Hippocampal formation (tissue), 2 donors: ENCODE results near the gene GLRX5.
A peak's percentile ranks its signal among the peaks of the same experiment; 100 is the strongest.

Experiments
- DNase-seq, 2 donors: peaks; one replicate each; lab custom pipeline; 2025; lab: John Stamatoyannopoulos, UW

GLRX5 gene

GRCh38 chr14:95518045-95518751 is 16.7 kb upstream of the GLRX5 start:
- no peak for DNase-seq

DNA sequence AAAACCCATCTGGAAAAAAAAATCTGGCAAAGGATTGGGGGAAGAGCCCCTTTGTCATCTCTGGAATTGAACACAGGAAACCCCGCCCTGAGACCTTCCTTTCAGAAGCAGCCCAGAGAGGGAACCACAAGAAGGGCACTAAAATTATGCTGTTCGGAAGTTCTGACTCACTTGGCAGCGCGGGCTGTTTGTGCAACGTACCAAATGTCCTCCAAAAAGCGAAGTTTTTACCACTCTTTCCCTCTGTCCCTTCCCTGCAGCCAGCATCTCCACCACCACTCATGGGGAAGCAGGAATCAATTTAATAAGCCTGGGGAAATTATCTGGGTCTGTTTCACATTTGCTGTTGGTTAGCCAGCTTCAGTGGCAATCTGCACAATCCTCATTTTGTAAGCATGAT is 15.2 kb upstream of the GLRX5 start:
- peak in 1 of 2 donors; percentile 26 for DNase-seq

DNA sequence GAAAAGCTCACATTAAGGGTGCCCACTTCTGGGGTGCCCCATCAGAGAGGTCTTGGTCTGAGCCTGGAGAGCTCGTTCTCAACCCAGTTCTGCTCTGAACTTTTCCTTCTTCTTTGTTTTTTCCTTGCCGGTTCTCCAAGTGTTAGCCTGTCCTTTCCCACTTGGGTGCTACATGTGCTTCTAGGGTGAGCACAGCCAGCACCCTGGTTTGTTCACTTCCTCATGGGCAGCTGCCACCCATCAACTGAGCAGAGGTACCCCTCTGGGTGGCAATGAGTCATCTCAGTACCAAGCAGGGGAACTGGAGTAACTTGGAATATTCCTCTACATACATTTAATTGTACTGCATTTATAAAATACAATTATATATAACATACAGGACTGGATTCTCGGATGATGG is 14.5 kb upstream of the GLRX5 start:
- no peak for DNase-seq

DNA sequence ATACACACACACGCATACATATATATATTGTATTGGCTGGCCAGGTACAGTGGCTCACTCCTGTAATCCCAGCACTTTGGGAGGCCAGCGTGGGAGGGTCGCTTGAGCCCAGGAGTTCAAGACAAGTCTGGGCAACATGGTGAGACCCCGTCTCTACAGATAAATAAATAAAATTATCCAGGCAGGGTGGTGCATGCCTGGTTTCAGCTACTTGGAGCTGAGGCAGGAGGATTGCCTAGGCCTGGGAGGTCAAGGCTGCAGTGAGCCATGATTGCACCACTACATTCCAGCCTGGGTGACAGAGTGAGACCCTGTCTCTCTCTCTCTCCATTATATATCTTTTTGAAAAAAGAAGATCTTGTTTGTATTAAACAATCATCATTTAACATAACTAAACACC is 13.8 kb upstream of the GLRX5 start:
- DNase-seq, result no peak

DNA sequence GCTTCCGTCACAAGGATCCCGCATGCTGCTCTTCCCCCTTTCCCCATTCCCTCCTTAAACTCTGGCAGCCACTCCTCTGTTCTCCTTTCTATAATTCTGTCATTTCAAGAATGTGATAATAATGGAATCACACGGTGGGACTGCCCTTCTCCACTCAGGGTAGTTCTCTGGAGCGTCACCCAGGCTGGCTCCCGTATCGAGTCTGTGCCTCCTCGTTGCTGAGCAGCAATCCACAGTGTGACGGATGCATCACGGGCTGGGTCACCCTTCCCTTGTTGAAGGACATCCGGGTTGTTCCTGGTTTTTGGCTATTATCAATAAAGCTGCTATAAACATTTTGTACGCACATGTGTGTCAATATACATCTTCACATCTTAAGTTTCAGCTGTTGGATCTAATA is 12.7 kb upstream of the GLRX5 start:
- no peak for DNase-seq

DNA sequence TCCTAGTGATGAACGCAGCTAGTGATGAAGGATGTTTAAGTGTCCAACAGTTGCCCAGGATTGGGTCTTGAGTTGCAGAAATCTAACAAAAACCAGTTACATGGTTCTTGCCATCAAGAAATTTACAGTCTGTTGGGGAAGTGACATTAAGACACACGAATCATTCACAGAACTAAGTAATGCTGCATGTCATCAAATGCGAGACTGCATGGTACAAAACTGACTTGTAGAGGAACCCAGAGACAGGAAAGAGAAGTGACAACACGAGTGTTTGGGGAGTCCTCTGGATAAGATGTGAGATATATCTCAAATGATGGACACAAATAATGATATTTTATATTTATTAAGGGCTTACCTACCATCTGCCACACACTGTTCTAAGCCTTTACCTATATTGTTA is 12.3 kb upstream of the GLRX5 start:
- DNase-seq, result no peak

DNA sequence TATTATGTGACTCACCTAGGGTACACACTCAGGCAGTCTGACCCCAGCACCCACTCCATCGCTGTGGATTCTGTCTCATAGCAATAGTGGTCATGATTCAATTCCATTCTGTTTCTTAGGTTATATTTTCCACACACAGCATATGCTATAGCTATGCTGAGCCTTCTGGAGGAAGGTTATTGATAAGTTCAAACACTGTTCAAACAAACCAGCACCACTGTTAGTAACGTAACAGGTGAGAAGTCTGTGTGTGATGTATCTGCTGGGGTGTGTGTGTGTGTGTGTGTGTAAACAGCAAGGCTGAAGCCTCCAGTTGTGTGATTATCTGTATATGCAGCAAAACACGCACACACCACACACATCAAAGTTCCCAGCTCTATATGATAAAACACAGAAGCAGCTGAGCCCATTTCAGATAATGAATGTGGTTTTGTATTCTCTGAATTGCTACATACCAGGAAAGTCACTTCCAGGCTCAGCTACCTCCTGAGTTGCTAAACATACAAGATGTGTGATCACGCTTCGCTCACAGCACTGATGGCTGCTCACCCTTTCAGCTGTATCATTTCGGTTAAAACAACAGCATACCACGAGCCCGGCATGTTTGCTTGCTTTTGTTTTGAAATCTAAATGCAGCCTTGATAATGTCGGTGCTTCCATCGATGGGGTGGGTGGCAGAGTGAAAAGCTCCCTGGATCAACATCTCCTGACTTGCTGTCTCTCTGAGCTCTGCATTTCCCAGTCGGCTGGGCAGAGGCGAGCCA is 11.6 kb upstream of the GLRX5 start:
- DNase-seq, result no peak

GRCh38 chr14:95523815-95524448 is 10.9 kb upstream of the GLRX5 start:
- no peak for DNase-seq

DNA sequence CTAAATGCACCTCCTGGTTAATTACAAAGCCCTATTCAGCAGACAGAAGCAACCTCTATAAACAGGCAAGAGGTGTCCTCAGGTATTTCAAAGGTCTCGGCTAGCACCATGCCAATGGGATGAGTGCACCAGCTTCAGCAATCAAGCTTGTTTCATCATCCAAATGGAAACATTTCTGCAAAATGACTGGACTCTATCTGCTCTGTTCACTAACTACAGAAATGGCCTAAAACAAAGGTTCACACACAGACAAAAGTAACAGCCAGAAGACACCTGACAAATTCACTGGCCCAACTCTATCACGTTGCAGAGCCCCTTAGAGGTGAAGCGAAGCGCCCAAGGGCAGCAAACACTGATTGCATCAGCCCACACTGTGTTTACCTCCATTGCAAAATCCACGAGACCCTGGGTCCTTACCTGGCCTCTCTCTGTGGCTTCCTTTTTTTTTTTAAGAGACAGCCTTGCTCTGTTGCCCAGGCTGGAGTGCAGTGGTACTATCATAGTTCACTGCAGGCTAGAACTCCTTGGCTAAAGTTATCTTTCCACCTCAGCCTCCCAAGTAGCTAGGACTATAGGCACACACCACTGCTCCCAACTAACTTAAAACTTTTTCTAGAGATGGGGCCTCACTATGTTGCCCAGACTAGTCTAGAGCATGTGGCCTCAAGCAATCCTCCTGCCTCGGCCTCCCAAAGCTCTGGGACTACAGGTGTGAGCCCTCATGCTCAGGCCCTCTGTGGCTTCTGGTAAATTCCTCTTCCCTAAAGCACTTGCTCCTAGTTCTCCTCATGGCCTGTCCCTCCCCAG is 9.9 kb upstream of the GLRX5 start:
- no peak for DNase-seq

DNA sequence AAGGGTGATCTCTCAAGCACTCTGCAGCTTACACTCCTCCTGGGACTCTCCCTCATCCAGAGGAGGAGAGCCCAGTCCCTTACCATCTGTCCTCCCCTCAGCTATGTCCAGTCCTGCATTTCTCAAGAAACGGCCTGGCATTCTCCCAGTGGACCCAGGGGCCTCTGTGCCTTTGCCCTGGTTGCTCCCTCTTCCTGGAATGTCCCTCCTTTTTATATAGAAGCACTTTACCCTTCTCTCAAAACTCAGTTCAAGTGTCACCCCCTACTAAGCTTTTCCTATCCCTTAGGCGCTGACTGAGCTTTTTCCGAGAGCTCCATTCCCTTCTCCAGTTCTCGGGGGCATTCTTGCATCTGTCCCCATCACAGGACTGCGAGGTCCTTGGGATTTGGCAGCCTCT is 8.9 kb upstream of the GLRX5 start:
- no peak for DNase-seq

DNA sequence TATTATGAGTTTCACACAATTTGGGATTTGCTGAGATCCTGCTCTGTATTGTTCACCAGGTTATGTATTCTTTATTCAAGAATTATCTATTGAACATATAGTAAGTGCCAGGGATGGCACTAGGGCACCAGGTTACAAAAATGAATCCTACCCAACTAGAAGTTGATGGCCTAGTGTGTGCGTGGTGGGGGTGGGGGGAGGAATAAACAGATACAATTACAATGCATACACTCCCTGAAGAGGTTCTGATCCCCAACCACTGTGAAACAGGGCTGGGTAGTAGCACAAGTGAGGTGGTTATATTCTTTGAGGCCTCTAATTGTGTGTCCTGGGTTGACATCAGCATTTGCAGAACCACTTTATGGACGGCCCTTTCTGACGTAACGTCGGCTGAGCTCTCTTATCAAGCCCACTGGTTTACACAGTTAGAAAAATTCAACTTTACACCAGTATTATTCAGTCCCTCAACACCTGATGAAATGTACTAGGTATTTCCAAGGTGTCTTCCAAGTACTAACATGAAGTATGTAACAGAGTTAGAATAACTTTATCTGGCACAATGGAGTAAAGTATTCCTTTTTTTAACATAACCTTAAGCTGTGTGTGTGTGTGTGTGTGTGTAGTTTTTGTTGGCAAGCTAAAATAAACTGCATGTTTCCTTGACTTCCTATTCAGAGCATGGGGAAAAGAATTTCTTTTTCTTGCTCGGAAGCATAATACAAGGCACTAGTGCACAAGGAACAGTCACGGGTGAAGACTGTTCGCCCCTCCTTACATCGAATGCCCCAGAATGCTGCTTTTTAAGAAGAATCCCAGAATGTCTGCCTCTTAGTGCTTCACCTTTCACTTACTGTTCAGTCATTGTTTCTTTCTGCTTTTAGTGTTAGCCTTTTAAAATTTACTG is 8.1 kb upstream of the GLRX5 start:
- no peak for DNase-seq

- peak in 1 of 2 donors; percentile 72 for DNase-seq
Measured at GRCh38 chr14:95527387-95528002, 7.4 kb upstream of the GLRX5 start.

GRCh38 chr14:95529216-95529615 is 5.6 kb upstream of the GLRX5 start:
- DNase-seq, result no peak

DNA sequence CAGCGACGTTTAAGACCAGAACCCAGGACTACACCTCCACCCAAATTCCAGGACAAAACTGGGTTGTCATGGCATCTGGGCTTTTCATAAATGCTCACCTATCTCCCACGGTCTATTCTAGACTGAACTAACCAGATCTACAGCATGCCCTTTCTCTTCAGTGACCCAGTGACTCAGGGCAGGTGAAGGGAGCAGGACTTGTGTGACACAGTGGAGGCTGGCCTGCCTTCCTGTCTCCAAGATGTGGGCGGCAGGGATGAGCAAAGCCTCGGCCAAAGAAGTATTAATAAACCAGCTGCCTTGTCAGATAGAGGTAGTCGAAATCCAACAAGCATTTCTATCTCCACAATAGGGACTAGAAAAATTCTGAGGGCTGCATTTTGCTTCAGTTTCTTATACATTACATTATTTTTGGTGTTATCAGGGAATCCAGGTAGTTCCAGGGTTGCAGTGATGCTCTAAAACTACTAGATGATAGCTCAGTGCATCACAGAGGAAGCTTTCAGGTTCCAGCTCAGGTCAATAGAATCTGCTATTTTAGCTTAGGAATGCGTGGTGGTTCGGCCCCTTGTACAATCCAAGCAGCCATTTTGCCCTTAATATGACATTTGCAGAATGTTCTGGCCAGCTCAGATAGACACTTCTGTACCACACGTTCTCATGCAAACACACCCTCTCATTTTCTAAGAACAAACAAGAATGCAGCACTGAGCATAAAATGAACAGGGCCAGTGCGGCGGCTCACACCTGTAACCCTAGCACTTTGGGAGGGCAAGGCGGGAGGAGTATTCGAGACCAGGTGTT is 4.2 kb upstream of the GLRX5 start:
- no peak for DNase-seq

DNA sequence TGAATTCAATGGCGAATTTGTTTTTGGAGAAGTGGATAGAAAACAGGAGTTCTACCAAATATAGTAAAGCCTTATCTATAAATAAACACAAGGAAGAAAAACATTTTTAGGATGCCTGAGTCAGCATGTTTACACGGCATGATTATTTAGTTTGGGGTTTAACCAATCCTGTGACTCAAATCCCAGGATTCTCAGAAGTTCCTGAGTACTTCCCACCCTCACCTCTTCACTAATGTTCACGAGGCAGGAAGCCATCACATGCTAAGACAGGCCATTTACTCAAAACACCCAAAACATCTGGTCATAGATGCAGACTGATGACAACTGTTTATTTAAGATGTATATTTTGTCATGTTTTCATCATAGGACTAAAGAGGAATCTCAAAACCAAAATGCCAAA is 3.4 kb upstream of the GLRX5 start:
- no peak for DNase-seq

- DNase-seq, result no peak
Measured at GRCh38 chr14:95531969-95532368, 2.9 kb upstream of the GLRX5 start.

DNA sequence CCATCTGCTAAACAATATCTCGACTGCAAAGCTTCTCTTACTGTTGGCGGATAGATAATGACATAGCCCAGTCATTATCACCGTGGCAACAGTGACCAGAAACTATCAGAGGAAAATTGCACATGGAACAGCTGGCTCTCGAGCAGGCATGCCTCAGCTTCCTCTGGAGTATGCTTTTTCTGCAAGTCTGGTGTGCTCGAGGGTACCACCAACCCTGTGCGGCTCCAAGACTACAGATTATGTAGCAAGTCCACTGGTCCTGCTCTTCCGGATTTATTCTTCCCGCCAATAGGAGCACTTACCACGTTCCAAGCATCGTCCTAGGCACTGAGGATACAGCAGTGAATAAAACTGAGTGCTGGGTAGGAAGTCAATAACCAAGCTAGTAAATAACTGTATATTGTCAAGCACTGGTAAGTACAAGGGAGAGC is 1.4 kb upstream of the GLRX5 start:
- no peak for DNase-seq

DNA sequence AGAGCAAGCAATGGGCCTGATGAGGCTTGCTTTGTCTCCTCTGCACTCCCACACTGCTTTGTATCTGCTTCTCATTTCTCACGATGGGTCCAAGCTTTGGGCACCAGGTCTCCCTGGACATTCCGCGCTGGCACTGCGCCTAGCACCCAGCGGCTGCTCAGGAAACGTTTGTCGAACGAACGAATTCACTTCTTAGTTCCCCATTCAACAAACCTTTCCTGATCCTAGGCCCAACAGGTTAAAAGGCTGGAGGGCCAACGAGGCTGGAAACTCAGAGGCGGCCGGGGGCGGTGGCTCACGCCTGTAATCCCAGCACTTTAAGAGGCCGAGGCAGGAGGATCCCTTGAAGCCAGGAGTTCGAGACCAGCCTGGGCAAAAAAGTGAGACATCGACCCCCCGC is 1.0 kb upstream of the GLRX5 start:
- no peak for DNase-seq

GRCh38 chr14:95535226-95536021 is 574 bp downstream of the GLRX5 start:
- no peak for DNase-seq
